ENCODE data around the gene NFILZ. TPM values are rescaled to one million over a fixed set of nuclear protein-coding genes. Genes with fewer than 3 reads are reported as not detected.

NFILZ gene
- total RNA-seq, 4 donors from 2014 or later, result not detected

- H3K9me3 ChIP-seq, result peaks cover 0 to 11% (median 0%) of the 10 kb centered on the region in 3 donors
- 68 to 69% methylated on average over 4 to 5 of the region's 22 CpGs for WGBS, 2 donors (ENCODE audit: low coverage in 1 of 2)
Observed at GRCh38 chr19:8663920-8664670, 33.7 kb downstream of the NFILZ start.

GRCh38 chr19:8664671-8665057 is 34.2 kb downstream of the NFILZ start:
- TF ChIP-seq POLR2A (IDR thresholded peaks at IDR 0.05) (no peak), CTCF (IDR thresholded peaks at IDR 0.05) (no peak)
- 86% methylated on average over 1 of the region's 4 CpGs; no CpG with 5 or more reads in 1 of the 2 donors for WGBS, 2 donors (ENCODE audit: low coverage in 1 of 2)
- Histone ChIP-seq H3K4me3 (no peak overlapping the region), H3K27ac (no peak overlapping the region), H3K9me3 (peaks cover 0 to 11% (median 0%) of the 10 kb centered on the region in 3 donors), H3K36me3 (no peaks in the 10 kb centered on the region), H3K27me3 (peaks cover 62% of the 10 kb centered on the region), H3K4me1 (no peaks in the 10 kb centered on the region)
- ATAC-seq, result no peak

More at GRCh38 chr19:8663920-8664670, 33.7 kb downstream of the NFILZ start:
- peaks cover 62% of the 10 kb centered on the region for H3K27me3 ChIP-seq
- ATAC-seq, result no peak
- no peak overlapping the region for H3K27ac ChIP-seq
- H3K4me1 ChIP-seq, result no peaks in the 10 kb centered on the region
- H3K36me3 ChIP-seq, result no peaks in the 10 kb centered on the region
- no peak overlapping the region for H3K4me3 ChIP-seq
- TF ChIP-seq EP300 (IDR thresholded peaks at IDR 0.05) (no peak), CTCF (IDR thresholded peaks at IDR 0.05) (no peak), POLR2AphosphoS5 (IDR thresholded peaks at IDR 0.05) (no peak), POLR2A (IDR thresholded peaks at IDR 0.05) (no peak)

- Histone ChIP-seq H3K9me3 (peaks cover 0 to 11% (median 0%) of the 10 kb centered on the region in 3 donors), H3K36me3 (no peaks in the 10 kb centered on the region), H3K27ac (no peak overlapping the region), H3K4me1 (no peaks in the 10 kb centered on the region), H3K4me3 (no peak overlapping the region), H3K27me3 (peaks cover 65% of the 10 kb centered on the region)
- TF ChIP-seq CTCF (IDR thresholded peaks at IDR 0.05) (no peak), POLR2A (IDR thresholded peaks at IDR 0.05) (no peak), EP300 (IDR thresholded peaks at IDR 0.05) (no peak), POLR2AphosphoS5 (IDR thresholded peaks at IDR 0.05) (no peak)
- ATAC-seq, result no peak
- 69 to 77% methylated on average over 3 of the region's 3 CpGs for WGBS, 2 donors (ENCODE audit: low coverage in 1 of 2)
Observed at GRCh38 chr19:8665468-8666213, 35.2 kb downstream of the NFILZ start.

- H3K4me3 ChIP-seq, result no peak overlapping the region
- H3K9me3 ChIP-seq, result peaks cover 0 to 11% (median 0%) of the 10 kb centered on the region in 3 donors
- no peaks in the 10 kb centered on the region for H3K4me1 ChIP-seq
- no peak for ATAC-seq
- peaks cover 66% of the 10 kb centered on the region for H3K27me3 ChIP-seq
- no peaks in the 10 kb centered on the region for H3K36me3 ChIP-seq
- no peak for TF ChIP-seq CTCF (IDR thresholded peaks at IDR 0.05)
- TF ChIP-seq POLR2AphosphoS5 (IDR thresholded peaks at IDR 0.05), result no peak
- TF ChIP-seq POLR2A (IDR thresholded peaks at IDR 0.05), result no peak
- TF ChIP-seq EP300 (IDR thresholded peaks at IDR 0.05), result no peak
- no peak overlapping the region for H3K27ac ChIP-seq
- 68 to 92% methylated on average over 2 to 9 of the region's 9 CpGs for WGBS, 2 donors (ENCODE audit: low coverage in 1 of 2)
Observed at GRCh38 chr19:8666814-8667405, 36.5 kb downstream of the NFILZ start.
